Neural cell (in vitro differentiated cells): Measurements from ENCODE around the gene VIPR1. TPM values are rescaled to one million over a fixed set of nuclear protein-coding genes. Genes with fewer than 3 reads are reported as not detected.
A peak's percentile ranks its signal among the peaks of the same experiment; 100 is the strongest.

Experiments used
- H2AFZ ChIP-seq: fragments of 200-600, 300-800 bp; sonication (generic), shearing (Covaris generic); 2 replicates; pipeline ENCODE4 v1.6.0; 2014; ENCODE audit warnings: low read depth, mild to moderate bottlenecking, antibody characterized with exemption, low read length, moderate library complexity
- H3F3A ChIP-seq: fragments of 200-600 bp; shearing (Covaris generic); 2 replicates; pipeline ENCODE4 v1.6.1; 2016; ENCODE audit warnings: mild to moderate bottlenecking, moderate library complexity, mixed read lengths, antibody characterized with exemption, low read length; ENCODE audit not compliant: insufficient read depth, poor library complexity, severe bottlenecking
- H3K27ac ChIP-seq: fragments of 200-600, 300-800 bp; sonication (generic), shearing (Covaris generic); 2 replicates; pipeline ENCODE4 v1.5.1; 2014; ENCODE audit warnings: mild to moderate bottlenecking, low read length, moderate library complexity
- H3K27me3 ChIP-seq: fragments of 300-800, 200-600 bp; sonication (generic), shearing (Covaris generic); 2 replicates; pipeline ENCODE4 v1.6.0; 2014; ENCODE audit warnings: mild to moderate bottlenecking, low read depth, low read length, moderate library complexity; ENCODE audit not compliant: insufficient read depth
- H3K36me3 ChIP-seq: fragments of 300-800, 200-600 bp; sonication (generic), shearing (Covaris generic); 2 replicates; pipeline ENCODE4 v1.5.1; 2014; ENCODE audit warnings: mild to moderate bottlenecking, antibody characterized with exemption, low read length, moderate library complexity; ENCODE audit not compliant: insufficient read depth
- H3K4me2 ChIP-seq: fragments of 300-800, 200-600 bp; sonication (generic), shearing (Covaris generic); 2 replicates; pipeline ENCODE4 v1.6.0; 2014; ENCODE audit warnings: mild to moderate bottlenecking, low read length
- H3K4me3 ChIP-seq: fragments of 300-800, 200-600 bp; sonication (generic), shearing (Covaris generic); 2 replicates; pipeline ENCODE4 v1.5.1; 2014; ENCODE audit warnings: mild to moderate bottlenecking, low read length, moderate library complexity
- H3K79me2 ChIP-seq: fragments of 200-600 bp; shearing (Covaris generic); replicated peaks from 2 replicates; pipeline ENCODE4 v1.6.0; 2014; ENCODE audit warnings: mild to moderate bottlenecking, low read length, moderate library complexity; ENCODE audit not compliant: insufficient read depth
- H3K9ac ChIP-seq: fragments of 300-800, 200-600 bp; sonication (generic), shearing (Covaris generic); 2 replicates; pipeline ENCODE4 v1.6.1; 2016; ENCODE audit warnings: mild to moderate bottlenecking, low read length, mixed read lengths
- H3K9me2 ChIP-seq: fragments of 200-600 bp; shearing (Covaris generic); 2 replicates; pipeline ENCODE4 v1.6.1; 2016; ENCODE audit warnings: mild to moderate bottlenecking, low read length, mixed read lengths; ENCODE audit not compliant: insufficient read depth
- H3K9me3 ChIP-seq: fragments of 200-600, 300-800 bp; sonication (generic), shearing (Covaris generic); 2 replicates; pipeline ENCODE4 v1.6.1; 2016; ENCODE audit warnings: mild to moderate bottlenecking, mixed run types, low read length, moderate library complexity, mixed read lengths
- H4K20me1 ChIP-seq: fragments of 200-600 bp; shearing (Covaris generic); 2 replicates; pipeline ENCODE4 v1.6.1; 2016; ENCODE audit warnings: mild to moderate bottlenecking, mixed run types; ENCODE audit not compliant: insufficient read depth
- CTCF ChIP-seq: fragments of 450-650 bp; IDR thresholded peaks from 2 replicates; pipeline ENCODE4 v1.5.1; 2014; ENCODE audit warnings: antibody characterized with exemption, mild to moderate bottlenecking, moderate library complexity; ENCODE audit not compliant: poor library complexity, severe bottlenecking
- EP300 ChIP-seq: fragments of 450-650 bp; conservative IDR thresholded peaks from 2 replicates; pipeline ENCODE4 v1.6.1; 2014; ENCODE audit warnings: antibody characterized with exemption, mild to moderate bottlenecking, moderate library complexity; ENCODE audit not compliant: poor library complexity, severe bottlenecking
- EZH2 ChIP-seq: fragments of 200-600, 300-800 bp; shearing (Covaris generic), sonication (generic); IDR thresholded peaks from 2 replicates; pipeline ENCODE4 v1.6.1; 2014; ENCODE audit warnings: antibody characterized with exemption, low read length, borderline replicate concordance, mild to moderate bottlenecking; ENCODE audit not compliant: insufficient read depth, poor library complexity, severe bottlenecking
- MXI1 ChIP-seq: fragments of 450-650 bp; conservative IDR thresholded peaks from 2 replicates; pipeline ENCODE4 v1.6.1; 2014; ENCODE audit warnings: antibody characterized with exemption, mild to moderate bottlenecking; ENCODE audit not compliant: poor library complexity, severe bottlenecking
- POLR2AphosphoS5 ChIP-seq: IDR thresholded peaks from 2 replicates; pipeline ENCODE4 v1.6.1; 2012
- RAD21 ChIP-seq: fragments of 450-650 bp; conservative IDR thresholded peaks from 2 replicates; pipeline ENCODE4 v1.6.1; 2014; ENCODE audit warnings: antibody characterized with exemption, mild to moderate bottlenecking, moderate library complexity
- REST ChIP-seq: IDR thresholded peaks from 2 replicates; pipeline ENCODE4 v1.6.1; 2012; ENCODE audit warnings: borderline replicate concordance
- SMC3 ChIP-seq: fragments of 450-650 bp; conservative IDR thresholded peaks from 2 replicates; pipeline ENCODE4 v1.6.1; 2014; ENCODE audit warnings: antibody characterized with exemption, mild to moderate bottlenecking, moderate library complexity; ENCODE audit not compliant: poor library complexity
- TAF1 ChIP-seq: IDR thresholded peaks from 2 replicates; pipeline ENCODE4 v1.6.1; 2012; ENCODE audit warnings: low read depth
- polyA minus RNA-seq: library from RNA; depleted of rRNA, polyadenylated mRNA; stranded (reverse); fragments of >200 nt; gene quantifications from 2 replicates; pipeline ENCODE4 v1.2.3, GENCODE V29; 2014
- polyA plus RNA-seq: library from polyadenylated mRNA; depleted of rRNA; stranded (reverse); fragments of >200 nt; gene quantifications from 2 replicates; pipeline ENCODE4 v1.2.3, GENCODE V29; 2014

The VIPR1 gene, protein sequence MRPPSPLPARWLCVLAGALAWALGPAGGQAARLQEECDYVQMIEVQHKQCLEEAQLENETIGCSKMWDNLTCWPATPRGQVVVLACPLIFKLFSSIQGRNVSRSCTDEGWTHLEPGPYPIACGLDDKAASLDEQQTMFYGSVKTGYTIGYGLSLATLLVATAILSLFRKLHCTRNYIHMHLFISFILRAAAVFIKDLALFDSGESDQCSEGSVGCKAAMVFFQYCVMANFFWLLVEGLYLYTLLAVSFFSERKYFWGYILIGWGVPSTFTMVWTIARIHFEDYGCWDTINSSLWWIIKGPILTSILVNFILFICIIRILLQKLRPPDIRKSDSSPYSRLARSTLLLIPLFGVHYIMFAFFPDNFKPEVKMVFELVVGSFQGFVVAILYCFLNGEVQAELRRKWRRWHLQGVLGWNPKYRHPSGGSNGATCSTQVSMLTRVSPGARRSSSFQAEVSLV
- 1.6 and 5.0 TPM in 2 replicates for polyA plus RNA-seq
- 0.73 TPM in 1 of 2 replicates, not detected in the other for polyA minus RNA-seq

DNA sequence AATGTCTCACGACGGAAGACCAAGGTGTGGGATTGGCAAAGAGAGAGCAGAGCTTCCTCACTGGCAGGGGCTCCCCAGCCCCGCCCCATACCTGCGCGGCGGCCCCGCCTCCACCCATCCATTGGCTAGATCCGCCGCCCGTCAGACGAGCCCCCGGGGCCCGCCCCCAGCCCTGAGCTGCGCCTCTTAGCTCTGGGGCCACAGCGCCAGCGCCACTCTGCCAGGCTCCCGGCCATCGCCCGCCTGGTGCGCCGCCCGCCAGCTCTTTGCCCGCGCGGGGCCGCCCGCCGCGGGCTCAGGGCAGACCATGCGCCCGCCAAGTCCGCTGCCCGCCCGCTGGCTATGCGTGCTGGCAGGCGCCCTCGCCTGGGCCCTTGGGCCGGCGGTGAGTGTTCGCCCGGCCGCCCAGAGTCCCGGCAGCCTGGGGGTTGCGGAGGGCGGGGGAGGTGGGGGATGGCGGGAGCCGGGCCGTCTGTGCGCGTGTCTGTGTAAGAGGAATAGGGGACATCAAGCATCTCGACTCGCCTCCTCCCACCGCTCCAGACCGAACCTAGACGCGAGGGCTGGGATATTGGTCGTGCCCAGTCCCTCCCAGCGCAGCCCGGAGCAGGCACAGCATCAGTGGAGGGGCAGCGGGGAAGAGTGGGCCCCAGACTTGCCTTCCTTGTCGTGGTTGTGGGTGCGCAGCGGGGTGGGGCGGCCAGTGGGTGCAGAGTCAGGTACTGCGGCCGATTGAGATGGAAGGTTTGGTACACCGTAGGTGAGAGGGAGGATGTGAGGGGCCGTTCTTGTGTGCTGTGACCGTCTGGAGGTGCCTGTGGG is at the start of gene VIPR1:
TSS of gene VIPR1 (plus strand) at position 215 of the 822 bp plus-strand sequence. CDS start at position 308, 93 bp downstream.
- no peaks in the 10 kb centered on the region for H3F3A ChIP-seq
- H3K27me3 ChIP-seq = peaks cover 51% of the 10 kb centered on the region
- H3K27ac ChIP-seq = no peak within 1 kb of the TSS
- no peaks in the 10 kb centered on the region for H3K9me3 ChIP-seq
- no peaks in the 10 kb centered on the region for H3K9me2 ChIP-seq
- peak within 1 kb of the TSS; percentile 49 for H3K9ac ChIP-seq
- no peaks in the 10 kb centered on the region for H3K36me3 ChIP-seq
- TF ChIP-seq POLR2AphosphoS5 (no peak), MXI1 (peak; percentile 19)
- peak within 1 kb of the TSS; percentile 82 for H3K4me2 ChIP-seq
- H2AFZ ChIP-seq = no peak within 1 kb of the TSS
- H4K20me1 ChIP-seq = no peaks in the 10 kb centered on the region
- peak within 1 kb of the TSS; percentile 70 for H3K4me3 ChIP-seq
- no peaks in the 10 kb centered on the region for H3K79me2 ChIP-seq

GRCh38 chr3:42456211-42456610 is 46.2 kb upstream of the VIPR1 start:
- H3K9ac ChIP-seq = no peak overlapping the region
- H3K79me2 ChIP-seq = no peaks in the 10 kb centered on the region
- no peaks in the 10 kb centered on the region for H3K36me3 ChIP-seq
- H2AFZ ChIP-seq = no peak overlapping the region
- H3K9me3 ChIP-seq = no peaks in the 10 kb centered on the region
- no peak overlapping the region for H3K4me3 ChIP-seq
- no peak overlapping the region for H3K4me2 ChIP-seq
- no peaks in the 10 kb centered on the region for H4K20me1 ChIP-seq
- H3F3A ChIP-seq = no peaks in the 10 kb centered on the region
- no peak overlapping the region for H3K27ac ChIP-seq
- no peaks in the 10 kb centered on the region for H3K27me3 ChIP-seq
- H3K9me2 ChIP-seq = no peaks in the 10 kb centered on the region
- TF ChIP-seq SMC3 (no peak), REST (no peak), MXI1 (no peak), EP300 (no peak), TAF1 (no peak), POLR2AphosphoS5 (no peak), RAD21 (no peak), EZH2 (no peak), CTCF (no peak)
